Tibial artery (tissue), 4 donors: ENCODE data around the gene PKN2.

Source experiments
- DNase-seq, 2 donors: peaks; one replicate each; pipeline ENCODE4 v3.0.0-alpha.2; 2019
- H3K27ac ChIP-seq, 2 donors: fragments of 200-600 bp; sonication (generic) in 1 of 2; 1 replicate in 1 of 2; 2 replicates in 1 of 2; pipeline ENCODE4 v1.5.1; 2018 to 2019; ENCODE audit warnings: mild to moderate bottlenecking in 1 of 2
- H3K27me3 ChIP-seq, 2 donors: fragments of 200-600 bp; sonication (generic) in 1 of 2; one replicate each; pipeline versions ENCODE4 v1.5.1 to v1.6.0; 2016 to 2019
- H3K36me3 ChIP-seq, 3 donors: fragments of 200-600 bp; sonication (generic) in 2 of 3; one replicate each; pipeline ENCODE4 v1.5.1; 2016 to 2019; ENCODE audit warnings: mild to moderate bottlenecking in 2 of 3
- H3K4me1 ChIP-seq, 4 donors: fragments of 200-600 bp; sonication (generic) in 2 of 4; 1 replicate in 3 of 4; 2 replicates in 1 of 4; pipeline ENCODE4 v1.5.1; 2016 to 2019
- H3K4me3 ChIP-seq, 2 donors: fragments of 200-600 bp; sonication (generic) in 1 of 2; 1 replicate in 1 of 2; 2 replicates in 1 of 2; pipeline ENCODE4 v1.5.1; 2018 to 2019; ENCODE audit warnings: mild to moderate bottlenecking in 2 of 2
- H3K9me3 ChIP-seq, 3 donors: fragments of 200-600 bp; sonication (generic) in 1 of 3; one replicate each; pipeline ENCODE4 v1.5.1; 2016 to 2019
- CTCF ChIP-seq, 2 experiments: fragments of 200-600 bp in 1 of 2; fragments of 450-650 bp in 1 of 2; IDR thresholded peaks; one replicate each; pipeline ENCODE4 v1.5.1; 2017 to 2019; ENCODE audit warnings: antibody characterized with exemption in 2 of 2, mild to moderate bottlenecking in 1 of 2, moderate library complexity in 1 of 2
- intact Hi-C: fragments of 100-400 bp; cut with DNase I; formaldehyde crosslinking; loops from one replicate; pipeline ENCODE4 v1.15.0; 2023; ENCODE audit warnings: low total_unique reads

PKN2 gene

DNA sequence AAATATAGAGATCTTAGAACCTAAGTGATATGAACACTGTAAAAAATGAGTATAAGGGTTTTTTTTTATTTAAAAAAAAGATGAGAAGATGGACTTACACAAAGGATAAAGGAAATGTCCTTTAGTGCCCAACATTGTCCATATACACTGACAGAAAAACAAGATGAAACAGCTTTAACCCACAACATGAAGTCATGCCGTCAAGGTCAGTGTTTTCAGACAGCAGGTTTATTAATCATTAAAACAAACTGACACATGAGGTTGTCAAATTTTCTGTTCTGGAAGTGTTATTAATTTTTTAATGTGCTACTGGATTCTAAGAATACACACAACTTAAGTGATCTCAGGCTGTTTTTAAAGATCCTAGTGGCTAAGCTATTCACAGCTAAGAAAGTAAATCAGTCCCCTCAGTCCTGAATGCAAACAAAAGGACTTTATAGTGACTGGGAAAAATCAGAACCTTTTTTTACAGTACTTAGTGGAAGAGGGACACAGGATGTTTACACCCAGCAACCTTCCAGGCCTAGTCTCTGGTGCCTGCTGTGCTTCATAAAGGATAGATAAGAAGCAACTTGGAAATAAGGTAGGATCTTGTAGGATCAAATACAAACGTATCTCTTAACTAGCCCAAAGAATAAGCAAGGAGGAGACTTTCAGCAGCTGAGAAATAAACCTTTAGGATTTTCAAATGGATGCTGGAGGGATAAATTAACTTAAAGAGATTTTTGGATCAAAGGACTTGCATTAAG is 21.9 kb upstream of the PKN2 start:
- no peaks in the 10 kb centered on the region for H3K36me3 ChIP-seq
- no peak overlapping the region for H3K4me3 ChIP-seq
- no peak for DNase-seq
- intact Hi-C loops = no loop called here
- no peaks in the 10 kb centered on the region for H3K9me3 ChIP-seq
- no peak for TF ChIP-seq CTCF (IDR thresholded peaks at IDR 0.05)
- H3K27ac ChIP-seq = no peak overlapping the region
- no peaks in the 10 kb centered on the region for H3K4me1 ChIP-seq
- H3K27me3 ChIP-seq = peaks cover 0 to under 1% of the 10 kb centered on the region in 2 donors

- H3K9me3 ChIP-seq = no peaks in the 10 kb centered on the region
- DNase-seq = no peak
- no peak overlapping the region for H3K4me3 ChIP-seq
- no peak overlapping the region for H3K27ac ChIP-seq
- no peak for TF ChIP-seq CTCF (IDR thresholded peaks at IDR 0.05)
- intact Hi-C loops = no loop called here
- H3K27me3 ChIP-seq = peaks cover 0 to 4% of the 10 kb centered on the region in 2 donors
- H3K4me1 ChIP-seq = no peaks in the 10 kb centered on the region
- H3K36me3 ChIP-seq = no peaks in the 10 kb centered on the region
Observed at GRCh38 chr1:88662723-88663122, 21.4 kb upstream of the PKN2 start.

GRCh38 chr1:88668405-88668804 is 15.7 kb upstream of the PKN2 start:
- Histone ChIP-seq H3K27ac (no peak overlapping the region), H3K4me3 (no peak overlapping the region), H3K36me3 (no peaks in the 10 kb centered on the region), H3K27me3 (peaks cover 0 to 4% of the 10 kb centered on the region in 2 donors), H3K4me1 (no peaks in the 10 kb centered on the region), H3K9me3 (no peaks in the 10 kb centered on the region)
- TF ChIP-seq CTCF (IDR thresholded peaks at IDR 0.05) = no peak
- intact Hi-C loops = no loop called here
- DNase-seq = no peak

DNA sequence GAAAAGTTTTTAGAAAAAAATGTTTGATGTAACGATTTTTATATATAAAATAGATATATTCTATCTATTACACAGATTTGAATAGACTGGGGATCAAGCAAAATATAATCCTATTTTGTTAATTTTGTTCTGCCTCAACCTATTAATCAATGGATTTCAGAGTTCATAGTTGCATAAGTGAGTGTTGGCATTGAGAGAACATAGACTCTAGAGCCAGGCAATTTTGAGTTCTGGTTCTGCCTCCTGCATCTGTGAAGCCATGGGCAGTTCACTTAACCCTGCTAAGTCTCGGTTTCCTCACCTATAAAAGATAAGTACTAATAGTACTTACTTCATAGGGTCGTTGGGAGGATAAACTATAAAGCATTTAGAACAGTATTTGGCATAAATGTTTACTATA is 13.6 kb upstream of the PKN2 start:
- Histone ChIP-seq H3K36me3 (no peaks in the 10 kb centered on the region), H3K4me3 (no peak overlapping the region), H3K9me3 (no peaks in the 10 kb centered on the region), H3K27me3 (peaks cover 0 to 4% of the 10 kb centered on the region in 2 donors), H3K27ac (no peak overlapping the region), H3K4me1 (no peaks in the 10 kb centered on the region)
- intact Hi-C loops = no loop called here
- no peak for DNase-seq
- no peak for TF ChIP-seq CTCF (IDR thresholded peaks at IDR 0.05)

DNA sequence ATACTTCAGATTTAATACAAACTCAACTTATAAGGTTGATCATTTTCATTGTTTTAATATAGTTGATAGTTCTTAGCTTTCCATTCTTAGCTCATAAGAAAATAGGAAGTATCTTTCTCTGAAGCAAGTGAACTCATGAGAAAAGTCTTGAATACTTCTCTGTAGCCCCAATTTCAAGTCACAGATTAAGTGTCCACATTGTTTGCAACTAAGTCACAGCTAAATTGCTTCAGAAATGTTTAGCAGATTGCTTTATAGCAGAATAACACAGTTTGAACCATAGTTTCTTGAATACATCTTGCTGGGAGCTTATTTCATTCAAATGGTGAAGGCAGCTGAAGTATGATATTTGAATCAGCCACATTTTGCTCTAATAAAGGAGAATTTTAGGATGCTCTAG is 10.6 kb upstream of the PKN2 start:
- intact Hi-C loops = no loop called here
- H3K27me3 ChIP-seq = no peaks in the 10 kb centered on the region
- H3K4me3 ChIP-seq = no peak overlapping the region
- no peaks in the 10 kb centered on the region for H3K4me1 ChIP-seq
- no peak for DNase-seq
- H3K27ac ChIP-seq = no peak overlapping the region
- no peaks in the 10 kb centered on the region for H3K9me3 ChIP-seq
- H3K36me3 ChIP-seq = no peaks in the 10 kb centered on the region
- TF ChIP-seq CTCF (IDR thresholded peaks at IDR 0.05) = no peak
